Kidney tubule cell (primary cell): ENCODE results near the gene TCTN2.

Source experiments
- DNase-seq: peaks from one replicate; pipeline ENCODE4 v3.0.0-alpha.2; 2018; ENCODE audit warnings: low spot score

Gene TCTN2

DNA sequence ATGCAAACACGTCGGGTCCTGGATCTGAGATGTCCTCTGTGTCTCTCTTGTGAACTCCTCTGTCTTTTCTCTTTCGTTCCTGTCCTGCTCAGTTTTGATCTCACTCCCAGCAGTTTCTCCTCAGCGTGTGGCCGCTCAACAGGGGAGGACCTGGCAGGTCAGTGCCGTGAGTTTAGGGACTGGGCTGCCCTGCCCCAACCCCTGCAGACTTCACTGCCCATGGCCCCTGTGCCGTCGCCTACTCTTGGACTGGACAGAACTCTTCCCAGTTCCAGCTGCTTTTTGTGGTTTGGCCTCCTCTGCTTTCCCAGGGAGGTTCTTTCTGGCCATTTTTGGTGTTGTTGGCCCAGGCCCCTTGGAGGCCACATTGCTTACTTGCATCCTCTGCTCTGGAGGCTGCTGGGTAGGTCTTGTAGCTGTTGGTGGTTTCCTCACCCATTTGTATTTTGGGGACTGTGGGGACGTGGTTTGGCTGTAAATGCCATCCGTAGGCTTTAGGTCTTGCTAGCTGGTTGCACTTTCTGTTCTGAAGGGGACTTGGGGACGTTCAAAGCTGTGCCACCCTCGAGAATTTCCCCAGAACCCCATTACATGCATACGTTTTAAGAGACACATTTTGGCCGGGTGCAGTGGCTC lies 71.1 kb downstream of the TCTN2 start:
- DNase-seq, result no peak

DNA sequence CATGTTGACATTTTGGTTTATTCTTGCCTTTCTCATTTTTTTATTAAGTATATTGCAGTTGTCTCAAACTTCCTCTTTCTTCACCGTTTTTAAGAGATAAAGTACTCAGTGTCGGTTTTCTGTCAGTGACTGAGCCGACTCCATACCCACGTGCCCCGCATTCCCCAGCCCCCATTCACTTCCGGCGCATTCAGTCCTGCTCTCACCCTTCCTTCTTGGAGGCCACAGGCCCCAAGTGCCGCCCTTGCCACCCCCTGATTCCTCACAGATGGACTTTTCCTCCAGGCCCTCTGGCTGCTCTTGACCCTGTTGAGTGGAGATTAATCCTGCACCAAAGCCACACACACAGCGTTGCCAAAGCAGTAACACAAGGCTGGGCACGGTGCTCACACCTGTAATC lies 72.1 kb downstream of the TCTN2 start:
- DNase-seq, result no peak

DNA sequence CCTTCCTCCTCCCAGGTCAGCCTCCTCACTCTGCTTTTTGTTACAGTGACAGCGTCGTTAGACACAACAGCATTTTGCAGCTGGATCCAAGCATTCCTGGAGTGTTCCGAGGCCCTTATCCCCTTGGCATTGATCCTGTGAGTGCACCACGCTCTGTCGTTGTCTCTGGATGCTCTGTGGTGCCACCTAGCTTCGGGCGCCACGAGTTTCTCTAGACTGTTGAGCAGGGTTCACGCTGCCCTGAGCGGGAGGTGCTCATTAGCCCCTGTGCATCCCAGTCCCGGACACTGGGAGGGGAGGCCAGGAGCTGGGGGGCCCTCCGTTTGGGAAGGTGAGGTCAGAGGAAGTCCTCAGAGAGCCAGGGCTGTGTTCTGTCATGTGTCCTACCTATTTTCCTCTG lies 73.9 kb downstream of the TCTN2 start:
- no peak for DNase-seq

DNA sequence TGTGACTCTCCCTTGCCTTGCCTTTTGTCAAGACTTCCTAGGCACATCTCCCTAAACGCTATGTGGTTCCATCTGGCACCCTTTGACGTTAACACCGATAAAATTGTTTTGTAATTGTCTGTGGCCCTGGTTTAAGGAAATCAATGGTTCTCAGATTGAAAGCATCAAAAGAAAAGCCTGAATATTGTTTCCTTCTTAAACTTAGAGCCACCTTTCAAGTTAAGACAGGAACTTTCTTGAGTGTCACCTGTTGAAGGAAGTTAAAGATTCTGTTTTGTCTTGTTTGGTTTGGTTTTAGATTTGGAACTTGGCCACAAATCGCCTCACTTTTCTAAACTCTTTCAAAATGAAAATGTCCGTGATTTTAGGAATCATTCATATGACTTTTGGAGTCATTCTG lies 76.4 kb downstream of the TCTN2 start:
- DNase-seq, result no peak

DNA sequence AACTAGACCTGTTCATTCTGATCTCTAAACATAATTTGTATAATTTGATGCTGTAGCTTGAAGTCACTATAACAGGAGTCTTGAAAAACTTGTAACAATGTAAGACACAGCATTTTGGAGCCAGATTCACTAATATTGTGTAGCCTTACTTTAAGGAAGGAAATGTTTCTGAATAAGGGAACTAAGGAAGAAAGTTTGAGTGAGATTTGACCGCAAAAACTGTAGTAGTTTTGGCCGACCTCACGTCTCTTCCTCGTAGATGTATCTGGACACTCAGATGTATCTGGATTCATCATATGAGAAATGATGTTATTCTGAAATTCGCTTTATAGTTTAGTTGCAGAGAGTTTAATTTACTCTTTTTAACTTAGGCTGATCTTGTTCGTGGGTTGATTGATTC lies 77.2 kb downstream of the TCTN2 start:
- no peak for DNase-seq

DNA sequence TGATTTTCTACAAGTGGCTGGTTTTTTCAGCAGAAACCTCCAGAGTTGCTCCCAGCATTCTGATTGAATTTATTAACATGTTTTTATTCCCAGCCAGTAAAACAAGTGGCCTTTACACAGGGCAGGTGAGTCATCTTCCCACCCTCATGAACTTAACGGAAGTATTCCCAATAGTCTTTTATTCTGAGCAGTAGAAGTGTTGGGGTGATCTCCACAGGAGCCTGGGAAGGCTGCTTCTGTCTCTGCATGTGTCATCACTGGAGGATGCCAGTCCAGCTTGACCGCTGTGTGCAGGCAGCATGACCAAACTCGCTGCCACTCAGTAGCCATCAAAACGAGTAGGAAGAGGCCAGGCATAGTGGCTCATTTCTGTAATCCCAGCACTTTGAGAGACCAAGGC lies 77.7 kb downstream of the TCTN2 start:
- DNase-seq, result peak; percentile 76

DNA sequence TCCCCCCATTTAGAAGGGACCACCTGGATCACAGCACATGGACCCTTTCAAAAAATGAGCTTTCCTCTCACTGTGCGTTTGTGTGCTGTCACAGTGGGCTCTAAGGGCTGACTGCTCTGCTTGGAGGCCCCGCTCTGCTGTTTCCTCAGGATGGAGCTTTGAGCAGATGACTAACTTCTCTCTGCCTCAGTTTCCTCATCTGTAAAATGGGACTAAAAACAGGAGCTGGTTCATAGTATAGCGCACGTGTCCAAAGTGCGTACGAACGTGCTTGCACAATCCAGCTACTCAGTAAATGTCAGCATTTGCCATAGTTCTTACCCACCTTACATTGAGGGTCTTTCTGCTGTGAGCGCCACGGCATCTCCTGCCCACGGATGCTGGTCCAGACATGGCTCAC lies 78.4 kb downstream of the TCTN2 start:
- DNase-seq, result no peak

DNA sequence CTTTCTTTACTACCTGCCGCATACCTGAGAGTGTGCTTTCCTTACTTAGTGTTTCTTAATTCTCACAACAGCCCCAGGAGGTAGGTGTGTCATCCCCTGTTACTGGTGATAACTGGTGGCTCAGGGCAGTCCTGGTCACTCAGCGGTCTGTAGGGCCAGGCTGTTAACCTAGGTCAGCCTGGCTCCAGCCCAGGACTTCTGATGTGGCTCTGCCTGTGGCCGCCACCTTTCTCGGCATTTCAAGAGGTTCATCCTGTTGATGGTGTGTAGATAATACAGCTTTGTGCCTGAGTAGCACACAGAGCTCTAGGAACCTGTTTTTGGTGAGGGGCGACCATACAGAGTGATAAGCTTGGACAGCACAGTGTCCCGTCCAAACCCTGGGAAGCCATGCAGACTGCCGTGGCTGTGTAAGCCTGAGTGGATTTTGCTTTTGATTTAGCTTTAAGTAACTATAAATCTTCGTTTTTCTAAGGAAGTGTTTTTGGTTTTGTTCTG lies 79.3 kb downstream of the TCTN2 start:
- no peak for DNase-seq

DNA sequence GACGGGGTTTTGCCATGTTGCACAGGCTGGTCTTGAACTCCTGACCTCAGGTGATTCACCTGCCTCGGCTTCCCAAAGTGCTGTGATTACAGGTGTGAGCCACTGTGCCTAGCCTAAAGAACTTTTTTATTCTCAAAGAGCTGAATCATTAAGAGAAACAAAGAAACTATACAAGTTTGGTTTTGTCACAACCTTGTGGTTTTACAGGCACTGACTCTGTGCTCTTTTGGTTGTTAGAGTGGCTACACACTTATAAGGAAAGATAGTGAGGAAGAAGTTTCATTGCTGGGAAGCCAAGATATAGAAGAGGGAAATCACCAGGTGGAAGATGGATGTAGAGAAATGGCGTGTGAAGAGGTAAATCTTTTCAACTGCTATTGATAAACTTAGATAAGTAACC lies 81.1 kb downstream of the TCTN2 start:
- peak; percentile 47 for DNase-seq

DNA sequence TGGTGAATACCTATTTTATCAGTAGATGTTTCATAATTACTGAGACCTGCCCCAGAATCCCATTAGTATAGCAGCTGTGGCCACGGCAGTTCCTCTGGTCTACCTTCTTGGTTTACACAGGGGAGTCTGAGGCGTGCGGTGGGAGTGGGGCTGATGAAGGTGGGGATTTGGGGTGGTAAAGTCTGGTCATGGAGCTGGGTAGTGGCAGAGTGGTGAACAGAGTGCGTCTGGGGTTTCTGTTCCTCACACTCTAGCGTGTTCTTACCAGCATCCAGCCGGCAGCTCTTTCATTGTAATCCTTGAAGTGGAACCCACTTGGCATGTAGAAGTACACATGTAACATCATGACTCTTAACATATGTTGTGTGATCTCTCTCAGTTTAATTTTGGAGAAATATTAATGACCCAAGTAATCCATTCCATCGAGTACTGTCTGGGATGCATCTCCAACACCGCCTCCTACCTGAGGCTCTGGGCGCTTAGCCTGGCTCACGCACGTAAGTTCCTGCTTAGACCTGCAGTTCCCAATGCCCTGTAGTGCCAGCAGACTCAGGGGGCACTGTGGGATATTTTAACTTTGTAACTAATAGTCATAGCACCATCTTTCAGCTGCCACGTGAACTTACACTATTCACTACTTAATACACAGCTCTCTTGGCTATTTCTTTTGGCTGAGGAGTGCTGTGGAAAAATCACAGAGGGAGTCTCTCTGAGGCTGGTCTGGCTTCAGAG lies 83.3 kb downstream of the TCTN2 start:
- no peak for DNase-seq

DNA sequence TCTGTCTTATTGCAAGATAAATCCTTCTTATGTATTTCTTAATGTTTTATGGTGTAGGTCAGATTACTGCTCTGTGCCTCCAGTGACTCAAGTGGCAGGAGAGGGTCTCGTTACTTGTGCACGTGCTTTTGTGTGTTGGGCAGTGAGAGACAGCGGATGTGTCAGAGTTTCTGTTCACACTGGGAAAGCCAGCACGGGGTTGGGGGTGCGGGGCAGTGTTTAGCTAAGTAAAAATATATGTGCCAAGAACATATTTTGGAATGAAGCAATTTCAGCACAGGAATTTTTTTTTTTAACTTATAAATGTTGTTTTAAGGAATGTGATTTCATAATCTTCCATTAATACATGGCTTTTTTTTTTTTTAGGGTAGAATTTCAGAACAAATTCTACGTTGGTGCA lies 86.6 kb downstream of the TCTN2 start:
- DNase-seq, result no peak
